Measurements from ENCODE around the gene HDAC8.
"Not testable (repeated sequence)": the region's sequence is repeated elsewhere in the genome, so short reads cannot be mapped to it uniquely, and the experiment has no call there.

HDAC8 gene

DNA sequence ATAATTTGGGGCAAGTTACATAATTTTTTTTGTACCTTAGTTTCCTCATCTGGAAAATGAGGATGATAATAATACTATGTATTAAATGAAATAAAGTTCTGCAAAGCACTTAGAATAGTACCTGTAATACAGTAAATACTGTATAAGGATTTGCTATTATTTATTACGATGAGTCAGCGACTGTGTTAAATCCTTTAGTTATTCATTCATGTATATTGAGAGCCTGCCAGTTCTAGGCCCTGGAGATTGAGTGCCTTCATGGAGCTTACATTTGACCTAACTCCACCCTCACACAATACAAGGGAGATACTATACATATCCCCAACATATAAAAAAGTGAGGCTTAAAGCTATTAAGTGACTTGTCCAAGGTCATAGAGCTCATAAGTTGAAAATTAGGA lies 199.9 kb downstream of the HDAC8 start:
- no peak for DNase-seq (ENCODE audit: low read depth)

DNA sequence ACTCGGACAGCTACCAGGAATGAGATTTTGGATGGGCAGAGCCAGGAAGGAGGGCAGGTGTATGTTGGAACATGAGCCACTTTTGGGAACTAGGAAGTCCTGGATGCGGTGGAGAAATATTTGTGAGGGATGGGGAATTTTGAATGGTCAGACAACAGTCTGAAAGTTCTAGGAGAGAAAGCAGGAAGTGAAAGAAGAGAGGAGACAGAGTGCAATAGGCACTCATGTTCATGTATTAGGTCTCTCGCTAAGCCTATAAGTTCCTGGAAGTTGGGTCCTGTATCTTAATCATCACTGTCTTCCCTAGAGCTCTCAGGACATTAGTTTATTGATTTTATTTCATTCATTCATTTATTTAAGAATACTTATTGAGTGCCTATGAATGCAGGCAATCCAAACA lies 201.2 kb downstream of the HDAC8 start:
- no peak for DNase-seq (ENCODE audit: low read depth)

DNA sequence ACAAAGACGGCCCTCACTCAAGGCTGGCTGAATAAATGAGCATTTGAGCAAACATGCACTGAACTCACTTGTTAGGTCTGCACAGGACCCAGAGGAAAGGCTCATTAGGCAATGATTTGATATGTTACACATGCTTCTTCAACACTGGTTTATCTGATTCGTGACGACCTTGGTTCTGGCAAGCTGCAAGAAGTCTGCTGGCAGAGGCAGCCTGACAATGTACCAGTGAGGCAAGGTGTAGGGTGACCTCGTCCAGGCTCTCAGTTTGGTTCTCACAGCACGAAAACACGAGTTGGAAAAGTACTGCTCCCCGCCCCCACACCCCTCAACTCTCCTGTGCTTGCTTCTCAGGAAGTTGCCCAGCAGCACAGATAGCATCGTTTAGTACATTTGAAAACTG lies 203.8 kb downstream of the HDAC8 start:
- no peak for DNase-seq (ENCODE audit: low read depth)

DNA sequence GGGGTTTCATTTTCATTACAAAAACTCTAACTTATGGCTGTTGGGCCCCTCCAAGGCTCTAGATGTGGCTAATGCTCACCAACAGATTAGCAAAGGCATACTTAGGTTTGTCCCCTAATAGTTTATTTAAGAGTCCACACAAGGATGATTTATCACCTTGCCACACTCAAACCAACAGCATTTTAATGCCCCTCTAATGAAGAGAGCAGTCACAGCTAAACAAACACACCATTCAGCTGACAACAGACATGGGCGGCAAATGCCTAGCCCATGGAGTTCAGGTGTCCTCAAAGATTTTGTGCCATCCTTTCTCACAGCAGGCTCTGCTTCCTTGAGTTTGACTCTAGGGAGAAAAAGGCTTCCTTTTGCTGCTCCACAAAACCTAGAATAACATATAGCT lies 205.1 kb downstream of the HDAC8 start:
- no peak for DNase-seq (ENCODE audit: low read depth)

DNA sequence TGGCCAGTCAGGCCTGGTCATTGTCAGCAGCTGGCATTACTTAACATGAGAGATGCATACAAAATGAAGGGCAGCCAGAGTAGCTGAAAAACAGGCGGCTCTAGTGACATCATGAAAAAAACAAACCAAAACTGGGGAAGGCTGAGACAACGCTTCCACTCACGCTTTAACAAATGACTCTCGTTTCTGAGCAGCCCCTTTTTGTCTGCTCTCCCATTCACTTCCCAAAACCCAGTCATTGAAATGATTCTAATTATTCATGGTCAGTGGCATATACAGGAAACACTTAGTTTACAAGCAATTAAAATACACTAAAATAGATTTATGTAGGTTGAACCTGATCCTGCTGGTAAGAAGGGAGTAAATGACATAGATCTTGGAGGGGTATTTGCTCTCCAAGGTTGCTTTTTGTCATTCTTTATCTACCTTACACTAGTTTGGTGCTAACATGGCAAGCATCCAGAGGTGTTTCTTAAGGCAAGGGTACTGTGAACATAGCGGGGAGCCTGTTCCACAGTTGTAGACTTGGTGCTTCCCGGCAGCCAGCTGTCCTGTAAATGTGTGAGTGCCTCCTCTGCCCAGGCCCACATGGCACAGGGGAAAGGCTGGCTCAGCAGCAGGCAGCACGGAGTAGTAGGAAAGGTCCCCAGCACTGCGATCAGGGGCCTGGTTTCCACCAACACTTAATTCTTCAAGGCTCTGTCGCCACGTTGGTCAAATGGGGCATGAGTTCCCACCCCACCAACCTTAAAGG lies 205.8 kb downstream of the HDAC8 start:
- DNase-seq (ENCODE audit: low read depth) = no peak

DNA sequence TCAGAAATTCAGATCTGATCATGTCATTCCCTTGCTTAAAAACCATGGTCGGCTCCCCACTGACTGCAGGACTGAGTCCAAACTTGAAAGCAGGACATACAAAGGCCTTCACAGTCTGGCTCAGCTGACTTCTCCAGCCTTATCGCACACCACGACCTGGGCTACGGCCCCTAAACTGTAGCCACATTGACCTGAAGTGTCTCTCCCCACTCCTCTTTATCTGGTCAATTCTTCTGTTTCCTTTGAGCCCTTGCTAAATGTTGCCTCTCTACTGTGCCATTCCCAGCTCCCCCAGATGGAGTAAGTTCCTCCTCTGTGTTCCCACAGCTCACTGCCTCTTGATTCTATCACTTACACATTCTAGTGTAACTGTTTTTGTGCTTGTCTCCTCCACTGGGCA lies 206.5 kb downstream of the HDAC8 start:
- DNase-seq (ENCODE audit: low read depth) = no peak

DNA sequence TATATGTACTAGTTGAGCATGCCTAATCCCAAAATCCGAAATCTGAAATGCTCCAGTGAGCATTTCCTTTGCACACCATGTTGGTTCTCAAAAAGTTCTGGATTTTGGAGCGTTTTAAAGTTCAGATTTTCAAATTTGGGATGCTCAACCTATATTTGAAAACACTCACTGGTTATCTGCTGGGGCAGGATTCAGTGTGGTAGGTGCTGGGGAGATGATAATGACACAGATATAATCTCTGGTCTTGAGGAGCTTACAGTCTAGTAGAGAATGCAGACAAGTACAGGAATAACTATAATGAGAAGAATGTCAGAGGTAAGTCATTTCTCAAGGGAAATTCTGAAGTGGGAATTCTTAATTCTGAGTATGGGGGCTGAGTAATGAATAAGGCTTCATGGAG lies 207.5 kb downstream of the HDAC8 start:
- no peak for DNase-seq (ENCODE audit: low read depth)

DNA sequence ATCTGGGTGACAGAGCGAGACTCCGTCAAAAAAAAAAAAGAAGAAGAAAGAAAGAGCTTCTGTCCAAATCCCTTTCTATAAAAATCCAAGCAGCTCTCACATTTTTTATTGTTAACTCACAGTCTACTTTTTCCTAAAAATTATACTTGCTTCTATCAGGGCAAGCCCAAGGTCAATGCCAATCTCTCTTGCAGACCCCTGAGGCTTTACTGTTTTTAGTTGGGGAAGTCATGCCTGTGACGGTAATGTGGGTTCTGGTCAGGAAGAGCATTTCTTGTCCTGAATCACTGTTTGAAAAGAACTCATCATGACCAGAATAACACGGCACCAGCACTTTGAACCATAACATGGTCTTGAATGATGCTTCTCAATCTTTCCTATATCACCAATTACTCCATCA lies 212.3 kb downstream of the HDAC8 start:
- DNase-seq (ENCODE audit: low read depth) = no peak

DNA sequence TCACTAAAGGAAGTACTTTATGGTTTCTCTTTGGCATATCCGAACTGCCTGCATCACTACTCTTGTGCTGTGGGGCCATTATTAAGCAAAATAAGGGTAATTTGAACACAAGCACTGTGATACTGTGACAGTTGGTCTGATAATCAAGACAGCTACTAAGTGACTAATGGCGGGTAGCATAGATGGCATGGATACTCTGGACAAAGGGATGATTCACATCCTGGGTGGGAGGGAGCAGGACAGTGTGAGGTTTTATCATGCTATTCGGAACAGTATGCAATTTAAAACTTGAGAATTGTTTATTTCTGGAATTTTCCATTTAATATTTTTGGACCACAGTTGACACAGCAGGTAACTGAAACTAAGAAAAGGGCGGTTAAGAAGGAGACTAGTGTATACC lies 214.3 kb downstream of the HDAC8 start:
- peak; percentile 72 for DNase-seq (ENCODE audit: low read depth)

DNA sequence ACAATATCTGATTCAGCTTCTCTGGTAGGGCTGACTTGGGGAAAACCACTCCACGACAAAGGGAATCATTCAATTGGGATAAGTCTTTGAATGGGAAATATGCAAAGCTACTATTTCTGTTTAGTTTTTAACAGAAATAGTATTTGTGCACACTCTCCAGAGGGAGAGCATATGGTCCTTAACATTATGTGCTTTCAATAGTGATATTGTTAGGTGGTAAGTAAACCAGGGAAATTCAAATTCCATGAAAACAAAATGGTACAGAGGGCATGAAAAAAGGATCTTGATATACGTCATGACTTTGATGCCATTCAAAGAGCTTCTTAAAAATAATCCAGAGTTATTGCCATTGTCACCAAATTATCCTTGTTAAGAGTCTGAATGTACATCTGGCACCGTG lies 219.9 kb downstream of the HDAC8 start:
- DNase-seq (ENCODE audit: low read depth) = no peak

DNA sequence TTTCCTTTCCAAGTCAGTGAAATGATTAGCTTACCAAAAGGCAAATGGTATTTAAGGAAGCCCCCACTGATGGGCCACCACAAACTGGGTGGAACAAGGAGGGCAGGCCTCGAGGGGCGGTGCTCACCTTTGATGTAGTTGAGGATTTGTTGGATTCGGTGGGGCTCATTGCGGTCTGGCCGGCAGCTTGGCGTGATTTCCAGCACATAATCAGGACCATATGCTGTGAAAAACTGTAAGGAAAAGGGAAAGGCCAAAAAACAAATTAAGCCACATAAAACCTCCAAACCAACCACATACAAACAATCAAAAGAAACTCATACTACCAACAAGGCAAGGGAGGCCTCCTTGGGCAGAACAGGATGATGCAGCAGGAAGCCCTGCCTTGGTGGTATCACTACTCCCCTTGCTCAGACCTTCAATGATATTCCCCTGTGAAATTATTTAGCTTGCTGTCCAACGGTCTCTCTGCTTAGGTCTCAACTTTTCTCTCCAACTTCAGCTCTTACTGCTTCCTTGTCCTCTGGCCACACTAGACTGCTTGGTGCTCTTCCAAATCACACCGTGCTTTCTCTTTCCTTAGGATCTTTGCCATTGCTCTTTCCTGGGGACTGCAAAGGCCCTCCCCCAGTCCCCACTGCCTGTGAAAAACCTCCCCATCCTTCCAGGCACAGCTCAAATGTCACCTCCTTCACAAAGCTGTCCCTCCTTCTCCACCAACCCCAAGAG lies 220.9 kb downstream of the HDAC8 start:
- peak; percentile 50 for DNase-seq (ENCODE audit: low read depth)

DNA sequence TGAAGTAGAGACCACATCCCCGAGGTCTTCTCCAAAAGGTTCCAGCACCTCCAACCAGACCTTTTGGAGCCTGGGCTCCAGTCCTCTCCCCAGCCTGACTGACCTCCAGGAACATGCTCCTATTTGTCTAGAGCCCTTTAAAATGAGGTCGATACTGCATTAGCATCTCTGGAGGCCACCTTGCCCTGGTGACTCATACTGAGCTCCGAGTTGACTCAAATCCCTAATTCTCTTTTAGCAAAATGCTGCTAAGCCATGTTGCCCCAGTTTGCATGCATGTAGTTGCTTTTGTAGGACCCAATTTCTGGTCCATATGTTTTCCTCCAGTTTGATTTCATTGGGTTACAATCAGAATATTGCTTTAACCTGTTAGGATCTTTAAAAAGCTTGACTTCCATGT lies 223.5 kb downstream of the HDAC8 start:
- no peak for DNase-seq (ENCODE audit: low read depth)

DNA sequence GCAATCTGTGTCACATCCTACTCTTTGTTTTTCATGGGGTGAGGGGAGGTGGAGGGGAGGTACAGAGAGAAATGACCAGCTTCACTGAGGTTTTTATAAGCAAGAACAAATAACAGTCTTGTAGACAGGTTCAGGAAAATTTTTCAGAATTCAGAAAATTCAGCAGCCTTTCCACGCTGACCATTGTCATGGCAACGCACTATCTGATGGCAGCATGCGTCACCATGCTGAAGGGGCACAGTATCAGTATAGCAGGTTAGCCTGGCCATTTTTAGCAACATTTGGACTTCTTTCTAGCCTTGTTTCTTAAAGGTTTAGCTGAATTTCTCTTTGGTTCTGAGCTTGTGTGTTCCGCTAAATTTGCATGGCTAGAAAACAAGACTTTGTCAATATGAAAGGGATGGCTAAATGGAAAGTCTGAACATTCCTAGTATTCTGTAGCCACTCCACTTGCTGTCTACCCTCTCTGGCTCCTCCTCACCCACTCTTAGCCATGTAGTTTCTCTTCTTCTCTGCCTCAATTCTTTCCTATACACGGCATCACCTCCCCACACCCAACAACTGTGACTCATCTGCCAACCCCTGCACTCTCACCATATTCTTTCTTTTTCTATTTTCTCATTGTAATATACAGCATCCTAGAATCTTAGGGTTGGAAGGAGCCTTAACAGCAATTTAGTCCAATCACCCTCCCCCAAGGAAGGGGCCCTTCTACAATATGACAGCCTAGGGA lies 224.2 kb downstream of the HDAC8 start:
- no peak for DNase-seq (ENCODE audit: low read depth)

DNA sequence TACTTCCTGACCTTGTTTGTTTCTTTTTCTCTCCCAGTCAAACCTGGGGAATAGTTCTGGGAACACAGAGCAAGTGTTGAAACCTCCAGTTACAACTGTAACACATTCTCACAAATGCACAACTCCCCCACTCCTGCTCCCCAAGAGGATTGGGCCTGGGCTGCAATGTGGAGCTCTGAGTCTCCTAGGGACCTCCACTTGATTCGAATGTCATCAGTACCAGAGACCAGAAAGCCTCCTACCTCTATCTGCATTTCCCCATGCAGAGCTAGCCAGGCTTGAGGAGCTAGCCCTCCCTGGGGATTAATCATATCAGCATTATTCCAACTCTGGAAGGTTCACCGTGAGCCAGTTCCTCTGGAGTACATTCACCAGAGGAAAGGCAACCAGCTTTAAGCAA lies 225.3 kb downstream of the HDAC8 start:
- no peak for DNase-seq (ENCODE audit: low read depth)

DNA sequence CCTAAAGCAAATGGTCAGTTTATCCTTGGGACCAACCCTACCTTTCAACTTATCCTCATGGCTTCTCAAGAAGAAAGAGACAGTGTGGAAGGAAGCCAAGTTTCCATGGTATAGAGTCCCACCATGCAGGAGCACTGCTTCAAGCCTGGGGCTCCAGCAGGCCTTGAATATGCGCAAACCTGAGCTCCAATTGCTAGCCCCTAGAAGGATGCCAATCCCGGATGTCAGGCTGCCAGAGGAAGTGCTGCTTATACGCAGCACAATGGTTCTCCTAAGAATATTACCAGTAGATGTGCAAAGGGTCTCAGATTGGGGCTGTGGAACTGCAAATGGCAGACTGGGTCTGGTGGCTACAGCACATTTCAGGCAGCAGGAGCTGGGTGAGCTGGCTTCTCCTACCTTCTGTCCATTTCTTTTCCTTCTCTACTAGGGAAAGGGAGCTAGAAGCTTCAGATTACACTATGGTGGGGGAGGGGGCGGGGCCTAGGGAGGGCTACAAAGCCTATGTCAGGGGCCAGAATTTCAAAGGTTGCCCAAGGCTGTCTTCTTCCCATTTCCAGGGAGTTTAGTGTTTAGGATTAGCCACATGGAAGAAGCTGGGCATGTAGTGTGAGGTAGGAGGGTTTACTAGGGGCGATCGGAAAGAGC lies 226.2 kb downstream of the HDAC8 start:
- no peak for DNase-seq (ENCODE audit: low read depth)

DNA sequence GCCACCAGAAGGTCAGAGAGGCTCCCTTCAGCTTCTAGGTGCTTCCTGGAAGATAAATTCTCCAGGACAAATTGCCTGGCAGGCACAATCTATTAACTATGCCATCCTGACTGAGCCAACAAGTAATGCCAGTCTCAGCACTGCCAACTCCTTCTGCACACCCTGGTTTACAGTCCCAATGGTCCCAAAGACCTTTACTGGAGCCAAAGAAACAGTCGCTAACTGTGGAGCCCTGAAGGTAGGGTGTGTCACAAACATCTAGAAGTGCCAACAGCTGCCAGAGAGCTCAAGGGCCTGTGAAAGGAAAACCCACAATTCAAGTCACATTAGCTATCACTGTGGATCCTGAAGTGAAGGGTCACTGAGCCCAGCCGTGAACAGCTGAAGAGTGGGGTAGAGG lies 232.0 kb downstream of the HDAC8 start:
- DNase-seq (ENCODE audit: low read depth) = no peak

DNA sequence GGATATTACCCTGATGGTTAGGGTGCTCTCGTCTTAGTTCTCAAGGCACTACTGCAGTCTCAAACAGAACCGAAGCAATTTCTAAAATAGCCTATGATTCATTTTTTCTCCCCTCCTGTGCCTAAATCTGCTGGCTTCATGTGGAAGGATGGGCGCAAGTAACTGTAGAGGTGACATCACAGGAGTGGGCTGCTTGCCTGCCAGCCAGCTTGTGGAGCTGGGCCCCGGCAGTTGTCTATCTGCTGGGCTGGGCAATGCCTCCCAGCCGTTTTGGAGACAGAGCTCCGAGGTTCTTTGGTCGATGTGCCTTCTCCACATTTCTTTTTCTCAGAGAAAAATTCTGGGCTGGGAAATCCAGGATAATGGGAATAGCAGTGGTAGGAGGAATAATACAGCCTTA lies 232.6 kb downstream of the HDAC8 start:
- no peak for DNase-seq (ENCODE audit: low read depth)

DNA sequence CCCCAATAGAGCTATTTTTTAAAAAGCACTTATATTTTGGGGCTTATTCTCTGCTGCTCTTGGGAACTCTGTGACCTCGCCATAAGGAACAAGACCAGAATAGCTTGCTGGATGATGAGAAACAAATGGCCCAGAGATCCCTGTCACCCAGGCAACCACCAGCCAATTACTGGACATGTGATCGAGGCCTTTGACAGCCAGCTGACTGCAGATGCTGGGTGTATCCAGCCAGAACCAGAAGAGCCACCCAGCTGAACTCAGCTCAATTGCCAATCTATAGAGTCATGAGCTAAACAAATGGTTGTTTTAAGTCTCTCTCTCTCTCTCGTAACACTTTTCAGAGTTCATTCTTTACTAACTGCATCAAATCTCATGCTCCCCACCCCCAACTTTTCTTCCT lies 242.5 kb downstream of the HDAC8 start:
- no peak for DNase-seq (ENCODE audit: low read depth)

DNA sequence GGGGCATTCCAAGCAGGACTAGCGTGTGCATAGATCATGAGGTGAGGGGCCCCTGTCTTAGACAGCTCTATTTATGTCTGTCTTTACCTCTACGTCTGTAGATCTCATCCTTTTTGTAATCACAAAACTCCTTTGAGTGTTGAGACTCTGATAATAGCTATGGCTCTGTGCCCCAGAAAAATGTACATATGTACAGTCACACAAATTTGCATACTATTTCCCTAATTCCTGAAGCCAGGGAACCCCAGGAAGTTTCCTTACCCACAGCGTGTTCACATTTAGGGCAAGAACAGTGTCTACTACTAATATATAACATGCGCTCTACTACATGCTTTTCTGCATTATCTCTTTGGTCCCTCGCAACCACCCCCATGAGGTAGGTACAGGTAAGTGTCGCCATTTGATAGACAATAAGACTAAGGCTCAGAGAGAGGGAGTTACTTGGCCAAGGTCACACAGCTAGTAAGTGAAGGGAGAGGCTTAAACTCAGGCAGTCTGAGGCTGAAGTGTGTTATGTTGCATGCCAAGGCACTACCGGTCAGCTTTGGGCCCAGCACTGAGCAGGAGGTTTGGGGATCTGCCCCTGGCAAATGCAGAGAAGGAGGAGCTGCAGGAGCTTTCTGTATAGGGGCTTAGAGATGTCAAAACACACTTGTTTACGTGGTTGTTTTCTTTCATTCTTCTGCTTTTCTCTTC lies 245.9 kb downstream of the HDAC8 start:
- no peak for DNase-seq (ENCODE audit: low read depth)

DNA sequence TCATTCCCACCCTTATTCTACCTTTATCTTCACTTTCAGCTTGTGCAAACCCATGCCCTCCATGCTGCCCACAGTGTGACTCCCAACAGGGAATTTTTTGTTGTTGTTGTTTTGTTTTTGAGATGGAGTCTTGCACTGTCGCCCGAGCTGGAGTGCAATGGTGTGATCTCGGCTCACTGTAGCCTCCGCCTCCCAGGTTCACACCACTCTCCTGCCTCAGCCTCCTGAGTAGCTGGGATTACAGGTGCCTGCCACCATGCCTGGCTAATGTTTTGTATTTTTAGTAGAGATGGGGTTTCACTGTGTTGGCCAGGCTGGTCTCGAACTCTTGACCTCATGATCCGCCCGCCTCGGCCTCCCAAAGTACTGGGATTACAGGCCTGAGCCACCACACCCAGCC lies 253.0 kb downstream of the HDAC8 start:
- not testable (repeated sequence) for DNase-seq (ENCODE audit: low read depth)

DNA sequence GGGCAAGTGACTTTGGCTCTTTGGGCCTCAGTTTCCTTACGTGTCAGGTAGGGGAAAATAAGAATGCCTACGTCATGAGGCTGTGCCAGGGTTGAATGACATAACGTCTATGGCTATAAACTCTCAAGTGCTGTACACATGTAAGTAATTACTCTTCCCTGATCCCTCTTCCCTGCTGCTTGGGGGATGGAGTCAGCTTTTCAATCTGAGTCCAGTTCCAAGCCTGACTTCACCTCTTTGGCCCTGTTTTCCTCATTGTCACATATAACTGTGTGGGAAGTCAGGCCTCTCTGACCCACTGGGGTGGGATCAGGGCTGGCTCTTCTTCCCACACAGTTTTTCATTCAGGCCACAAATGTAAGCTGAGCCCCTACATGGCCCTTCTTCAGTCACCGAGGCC lies 255.5 kb downstream of the HDAC8 start:
- DNase-seq (ENCODE audit: low read depth) = no peak

All from EH (cell line).